IMR-90 (cell line): ENCODE results near the gene FARS2. TPM values are rescaled to one million over a fixed set of nuclear protein-coding genes. Genes with fewer than 3 reads are reported as not detected.

Experiments
- ATAC-seq: fragments of 200-7000 bp; cut with Tn5 transposase; 2 replicates; pipeline ENCODE4 v1.9.1; 2020; ENCODE audit warnings: low read depth, mild to moderate bottlenecking, moderate library complexity
- BruUV-seq: library from RNA; stranded (reverse); fragments of 400-500 nt; replicated peaks from 2 replicates; lab custom pipeline; 2021; lab: Mats Ljungman, UMichigan
- CTCF ChIA-PET: fragments of 300-600 bp; formaldehyde crosslinking; extraction: SDS; loops from one replicate; lab custom pipeline; 2021; ENCODE audit warnings: antibody characterized with exemption; lab: Yijun Ruan, JAX
- POLR2A ChIA-PET: fragments of 300-600 bp; sonication (Branson Sonifier 250); formaldehyde crosslinking; loops from one replicate; lab custom pipeline; 2022; ENCODE audit warnings: antibody characterized with exemption; ENCODE audit not compliant: unreplicated experiment; lab: Charles Lee
- DNase-seq: peaks from one replicate; pipeline ENCODE4 v3.0.0; 2013
- H2AFZ ChIP-seq: replicated peaks from 2 replicates; pipeline ENCODE3; 2013; ENCODE audit warnings: low read length, mild to moderate bottlenecking; ENCODE audit not compliant: poor library complexity
- H2AK5ac ChIP-seq: 2 replicates; pipeline ENCODE4 v1.6.1; 2013; ENCODE audit warnings: low read depth, low read length, inconsistent platforms
- H2AK9ac ChIP-seq: replicated peaks from 2 replicates; pipeline ENCODE3; 2013; ENCODE audit warnings: mild to moderate bottlenecking, low read depth, low read length, moderate library complexity; ENCODE audit not compliant: poor library complexity
- H2BK120ac ChIP-seq: 2 replicates; pipeline ENCODE4 v1.6.1; 2013; ENCODE audit warnings: low read depth, low read length, inconsistent platforms
- H2BK15ac ChIP-seq: 3 replicates; pipeline ENCODE4 v1.6.1; 2013; ENCODE audit warnings: low read depth, low read length, inconsistent platforms
- H2BK20ac ChIP-seq: 2 replicates; pipeline ENCODE4 v1.6.1; 2013; ENCODE audit warnings: low read depth, mild to moderate bottlenecking, inconsistent platforms, low read length, moderate library complexity
- H2BK5ac ChIP-seq: 2 replicates; pipeline ENCODE4 v1.6.1; 2013; ENCODE audit warnings: mild to moderate bottlenecking, low read depth, low read length, inconsistent platforms; ENCODE audit not compliant: poor library complexity, severe bottlenecking
- H3K14ac ChIP-seq: replicated peaks from 2 replicates; pipeline ENCODE4 v1.6.1; 2013; ENCODE audit warnings: low read depth, low read length, inconsistent platforms
- H3K18ac ChIP-seq: 2 replicates; pipeline ENCODE4 v1.6.1; 2013; ENCODE audit warnings: low read depth, low read length, control low read depth
- H3K23ac ChIP-seq: 2 replicates; pipeline ENCODE4 v1.6.1; 2013; ENCODE audit warnings: low read depth, low read length, inconsistent platforms
- H3K27ac ChIP-seq: 2 replicates; pipeline ENCODE4 v1.5.1; 2013; ENCODE audit warnings: mild to moderate bottlenecking, control low read depth, low read length; ENCODE audit not compliant: insufficient read depth
- H3K27me3 ChIP-seq: 2 replicates; pipeline ENCODE4 v1.6.1; 2013; ENCODE audit warnings: low read length; ENCODE audit not compliant: control insufficient read depth, insufficient read depth
- H3K36me3 ChIP-seq: 2 replicates; pipeline ENCODE4 v1.6.1; 2013; ENCODE audit warnings: low read length, mixed read lengths; ENCODE audit not compliant: control insufficient read depth, insufficient read depth
- H3K4ac ChIP-seq: 2 replicates; pipeline ENCODE4 v1.6.1; 2013; ENCODE audit warnings: low read depth, low read length, inconsistent platforms
- H3K4me1 ChIP-seq: 2 replicates; pipeline ENCODE4 v1.6.1; 2013; ENCODE audit warnings: low read length, mixed read lengths; ENCODE audit not compliant: control insufficient read depth, insufficient read depth
- H3K4me2 ChIP-seq: 2 replicates; pipeline ENCODE4 v1.6.1; 2013; ENCODE audit warnings: low read depth, mild to moderate bottlenecking, control low read depth, low read length, moderate library complexity
- H3K4me3 ChIP-seq: 2 replicates; pipeline ENCODE4 v1.5.1; 2013; ENCODE audit warnings: low read depth, mild to moderate bottlenecking, control low read depth, low read length, moderate library complexity; ENCODE audit not compliant: insufficient read depth
- H3K56ac ChIP-seq: 2 replicates; pipeline ENCODE4 v1.6.1; 2013; ENCODE audit warnings: low read length, inconsistent platforms; ENCODE audit not compliant: insufficient read depth; ENCODE audit errors: extremely low read depth
- H3K79me1 ChIP-seq, 2 experiments: 2 replicates each; pipeline ENCODE4 v1.6.1; 2013; ENCODE audit warnings: low read length in 2 of 2, inconsistent platforms in 1 of 2, low read depth in 1 of 2
- H3K9ac ChIP-seq: 2 replicates; pipeline ENCODE4 v1.6.1; 2013; ENCODE audit warnings: low read depth, low read length, control low read depth
- H3K9me1 ChIP-seq: 2 replicates; pipeline ENCODE4 v1.6.1; 2013; ENCODE audit warnings: low read length, inconsistent platforms; ENCODE audit not compliant: insufficient read depth
- H3K9me3 ChIP-seq: 2 replicates; pipeline ENCODE4 v1.6.1; 2013; ENCODE audit warnings: low read length; ENCODE audit not compliant: control insufficient read depth, insufficient read depth
- H4K20me1 ChIP-seq: 2 replicates; pipeline ENCODE4 v1.6.1; 2013; ENCODE audit warnings: low read length, inconsistent platforms; ENCODE audit not compliant: insufficient read depth
- H4K5ac ChIP-seq: 2 replicates; pipeline ENCODE4 v1.6.1; 2013; ENCODE audit warnings: mild to moderate bottlenecking, low read depth, low read length, control low read depth
- H4K8ac ChIP-seq, 2 experiments: 2 replicates each; pipeline ENCODE4 v1.6.1; 2013; ENCODE audit warnings: low read depth in 2 of 2, low read length in 2 of 2, control low read depth in 1 of 2, inconsistent platforms in 1 of 2
- H4K91ac ChIP-seq: 2 replicates; pipeline ENCODE4 v1.6.1; 2013; ENCODE audit warnings: low read depth, low read length, inconsistent platforms; ENCODE audit not compliant: insufficient read depth
- CEBPB ChIP-seq: IDR thresholded peaks from 2 replicates; pipeline ENCODE4 v1.6.1; 2012; ENCODE audit warnings: low read depth, low read length, improper control_type of control experiment
- MAZ ChIP-seq: IDR thresholded peaks from 2 replicates; pipeline ENCODE4 v1.6.1; 2012; ENCODE audit warnings: low read depth, mild to moderate bottlenecking, low read length, improper control_type of control experiment, moderate library complexity, borderline replicate concordance
- RCOR1 ChIP-seq: IDR thresholded peaks from 2 replicates; pipeline ENCODE4 v1.6.1; 2012; ENCODE audit warnings: mild to moderate bottlenecking, low read length, improper control_type of control experiment; ENCODE audit not compliant: insufficient replicate concordance
- USF2 ChIP-seq: fragments of 150-350 bp; IDR thresholded peaks from 2 replicates; pipeline ENCODE4 v1.6.1; 2017; ENCODE audit warnings: mild to moderate bottlenecking, antibody characterized with exemption, low read length, low read depth
- WGBS, 2 experiments: methylation state at CpG; one replicate each; pipeline versions ENCODE4 v1.1.5 to v1.1.7; 2013; ENCODE audit warnings: missing lambda C conversion rate in 2 of 2; ENCODE audit not compliant: insufficient read length in 1 of 2; ENCODE audit errors: extremely low coverage in 2 of 2; 5-methylcytosine and 5-hydroxymethylcytosine counted together
- dilution Hi-C: fragments of 300-500 bp; cut with HindIII; formaldehyde crosslinking; loops from one replicate; pipeline ENCODE4 v1.14.3; 2018; ENCODE audit warnings: low sequenced_read_pairs; ENCODE audit not compliant: unreplicated experiment
- in situ Hi-C: fragments of 300-500 bp; cut with MboI; formaldehyde crosslinking; loops from 3 replicates; pipeline ENCODE4 v1.14.3; 2019; ENCODE audit warnings: low sequenced_read_pairs, inconsistent platforms, mixed read lengths
- intact Hi-C: fragments of 100-400 bp; cut with micrococcal nuclease; formaldehyde crosslinking; loops from 2 replicates; pipeline ENCODE4 v1.10.0; 2022
- polyA plus RNA-seq, 3 experiments: library from polyadenylated mRNA; depleted of rRNA; stranded (reverse); fragments of >200 nt; gene quantifications; 2 replicates each; pipeline ENCODE4 v1.2.3, GENCODE V29; 2012; ENCODE audit warnings: low replicate concordance in 1 of 3
- total RNA-seq: library from RNA; depleted of rRNA; stranded (reverse); fragments of >200 nt; gene quantifications from 2 replicates; pipeline ENCODE4 v1.2.3, GENCODE V29; 2012

The FARS2 gene
- total and polyA plus RNA-seq, 2 of the 4 experiments (the other 2 are of a cell fraction), result 12.1 to 28.9 TPM

DNA sequence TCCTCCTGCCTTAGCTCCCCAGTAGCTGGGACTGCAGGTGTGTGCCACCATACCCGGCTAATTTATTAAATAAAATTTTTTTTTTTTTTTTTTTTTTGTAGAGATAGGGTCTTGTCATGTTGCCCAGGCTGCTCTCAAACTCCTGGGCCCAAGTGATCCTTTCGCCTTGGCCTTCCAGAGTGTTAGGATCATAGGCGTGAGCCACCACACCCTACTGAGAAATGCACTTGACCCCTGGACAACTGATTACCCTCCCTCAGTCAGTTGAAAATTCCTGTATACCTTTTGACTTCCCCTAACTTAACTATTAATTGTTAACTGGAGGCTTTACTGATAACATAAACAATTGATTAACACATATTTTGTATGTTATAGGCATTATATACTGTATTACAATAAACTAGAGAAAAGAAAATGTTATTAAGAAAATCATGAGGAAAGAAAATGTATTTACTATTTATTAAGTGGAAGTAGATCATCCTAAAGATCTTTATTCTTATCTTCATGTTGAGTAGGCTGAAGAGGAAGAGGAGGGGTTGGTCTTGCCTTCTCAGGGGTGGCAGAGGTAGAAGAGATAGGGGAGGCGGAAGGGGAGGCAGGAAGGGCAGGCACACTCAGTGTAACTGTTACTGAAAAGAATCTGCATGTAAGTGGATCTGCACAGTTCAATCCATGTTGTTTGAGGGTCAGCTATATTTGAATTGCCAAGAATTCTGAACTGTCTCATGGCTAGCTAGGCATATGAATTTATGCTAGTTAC is 104.3 kb downstream of the FARS2 start:
- H2BK5ac ChIP-seq, result no peak overlapping the region
- ATAC-seq (no peak), DNase-seq (no peak)
- H3K36me3 ChIP-seq, result peaks cover 3% of the 10 kb centered on the region; the same call in 1 of the 2 replicates
- no peaks in the 10 kb centered on the region for H3K27me3 ChIP-seq
- no peak overlapping the region for H3K23ac ChIP-seq
- H2AFZ ChIP-seq, result no peak overlapping the region
- dilution Hi-C loops, result no loop called here
- no peak overlapping the region for H2BK120ac ChIP-seq
- H3K56ac ChIP-seq, result no peak overlapping the region
- intact Hi-C loops, result no loop called here
- no peak overlapping the region for H3K14ac ChIP-seq
- no peaks in the 10 kb centered on the region for H4K20me1 ChIP-seq
- H4K8ac ChIP-seq, result no peak overlapping the region
- H3K4me3 ChIP-seq, result no peak overlapping the region
- no peak overlapping the region for H2BK20ac ChIP-seq
- no peak overlapping the region for H2AK9ac ChIP-seq
- H2AK5ac ChIP-seq, result no peak overlapping the region
- H3K79me1 ChIP-seq, result peaks cover 0 to 10% of the 10 kb centered on the region in 2 experiments; a peak in 2 of 4 replicates
- H4K91ac ChIP-seq, result no peak overlapping the region
- no peak overlapping the region for H3K9ac ChIP-seq
- H3K9me1 ChIP-seq, result no peaks in the 10 kb centered on the region; the same call in 1 of the 2 replicates
- no peak overlapping the region for H3K4me2 ChIP-seq
- WGBS, 2 experiments, result 100% methylated on average over 1 of the region's 4 CpGs; no CpG with 5 or more reads in 1 of the 2 experiments
- no peak overlapping the region for H3K4ac ChIP-seq
- H3K18ac ChIP-seq, result no peak overlapping the region
- ChIA-PET CTCF (no interaction called here), POLR2A (no interaction called here)
- no peak overlapping the region for H2BK15ac ChIP-seq
- no peak overlapping the region for H4K5ac ChIP-seq
- H3K4me1 ChIP-seq, result no peaks in the 10 kb centered on the region
- no peak for TF ChIP-seq RCOR1
- no peak for TF ChIP-seq USF2
- TF ChIP-seq CEBPB, result no peak
- TF ChIP-seq MAZ, result no peak
- no TSS peak for BruUV-seq
- in situ Hi-C loops, result no loop called here
- no peak overlapping the region for H3K27ac ChIP-seq
- no peaks in the 10 kb centered on the region for H3K9me3 ChIP-seq
